C1 segment of cervical spinal cord (tissue), 14 donors: Measurements from ENCODE around the gene AHCY.
"Not testable (repeated sequence)": the region's sequence is repeated elsewhere in the genome, so short reads cannot be mapped to it uniquely, and the experiment has no call there.

Experiments
- DNase-seq, 14 donors: peaks; one replicate each; lab custom pipeline; 2025; lab: John Stamatoyannopoulos, UW

AHCY gene

GRCh38 chr20:34302723-34303533, at the start of gene AHCY:
Gene AHCY (minus strand): TSS chr20:34303355. CDS start chr20:34303270, 85 bp downstream.
- peak; percentile 90 to 100 (median 97) for DNase-seq

- DNase-seq = no peak
Observed at GRCh38 chr20:34350095-34350494, 46.9 kb upstream of the AHCY start.

- DNase-seq = no peak
Observed at GRCh38 chr20:34347571-34347970, 44.4 kb upstream of the AHCY start.

GRCh38 chr20:34346533-34346865, 43.3 kb upstream of the AHCY start:
- not testable (repeated sequence) for DNase-seq

- DNase-seq = not testable (repeated sequence)
Observed at GRCh38 chr20:34345839-34346532, 42.8 kb upstream of the AHCY start.

- no peak for DNase-seq
Observed at GRCh38 chr20:34345402-34345736, 42.2 kb upstream of the AHCY start.

- no peak for DNase-seq
Observed at GRCh38 chr20:34344238-34344637, 41.1 kb upstream of the AHCY start.

- no peak for DNase-seq
Observed at GRCh38 chr20:34343458-34344211, 40.5 kb upstream of the AHCY start.

- not testable (repeated sequence) for DNase-seq
Observed at GRCh38 chr20:34341199-34341598, 38.0 kb upstream of the AHCY start.

GRCh38 chr20:34340726-34341125, 37.6 kb upstream of the AHCY start:
- DNase-seq = not testable (repeated sequence)

- DNase-seq = no peak
Observed at GRCh38 chr20:34337982-34338726, 35.0 kb upstream of the AHCY start.

GRCh38 chr20:34337544-34337943, 34.4 kb upstream of the AHCY start:
- no peak for DNase-seq

- DNase-seq = peak in 13 of 14 donors; percentile 9 to 87 (median 78)
Observed at GRCh38 chr20:34334654-34335407, 31.7 kb upstream of the AHCY start.

- no peak for DNase-seq
Observed at GRCh38 chr20:34333786-34334185, 30.6 kb upstream of the AHCY start.

- no peak for DNase-seq
Observed at GRCh38 chr20:34332262-34332920, 29.2 kb upstream of the AHCY start.

- DNase-seq = no peak
Observed at GRCh38 chr20:34331838-34332237, 28.7 kb upstream of the AHCY start.

- not testable (repeated sequence) for DNase-seq
Observed at GRCh38 chr20:34330861-34331544, 27.8 kb upstream of the AHCY start.

GRCh38 chr20:34328928-34329677, 25.9 kb upstream of the AHCY start:
- DNase-seq = no peak

- DNase-seq = not testable (repeated sequence)
Observed at GRCh38 chr20:34328207-34328606, 25.1 kb upstream of the AHCY start.
